ENCODE measurements around the gene MDM1.

The MDM1 gene

DNA sequence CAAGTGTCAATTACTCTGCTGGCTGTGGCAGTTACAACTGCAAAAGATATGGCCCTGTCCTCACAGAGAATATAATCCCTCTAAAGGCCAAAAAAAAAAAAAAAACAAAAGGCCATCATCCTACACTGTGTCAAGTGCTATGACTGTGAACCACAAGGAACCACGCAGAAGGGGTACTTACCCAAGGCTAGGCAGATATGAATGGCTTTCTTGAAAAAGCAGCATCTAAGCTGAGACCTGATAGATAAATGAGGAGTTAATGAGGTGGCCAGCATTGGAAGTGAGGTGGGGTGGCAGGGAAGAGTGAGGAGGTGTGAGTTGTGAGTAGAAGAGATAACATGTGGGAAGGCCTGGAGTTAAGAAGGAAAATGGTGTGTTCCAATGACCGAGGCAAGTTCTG lies 62.4 kb downstream of the MDM1 start (continued):
- TF ChIP-seq, protein P1, sequence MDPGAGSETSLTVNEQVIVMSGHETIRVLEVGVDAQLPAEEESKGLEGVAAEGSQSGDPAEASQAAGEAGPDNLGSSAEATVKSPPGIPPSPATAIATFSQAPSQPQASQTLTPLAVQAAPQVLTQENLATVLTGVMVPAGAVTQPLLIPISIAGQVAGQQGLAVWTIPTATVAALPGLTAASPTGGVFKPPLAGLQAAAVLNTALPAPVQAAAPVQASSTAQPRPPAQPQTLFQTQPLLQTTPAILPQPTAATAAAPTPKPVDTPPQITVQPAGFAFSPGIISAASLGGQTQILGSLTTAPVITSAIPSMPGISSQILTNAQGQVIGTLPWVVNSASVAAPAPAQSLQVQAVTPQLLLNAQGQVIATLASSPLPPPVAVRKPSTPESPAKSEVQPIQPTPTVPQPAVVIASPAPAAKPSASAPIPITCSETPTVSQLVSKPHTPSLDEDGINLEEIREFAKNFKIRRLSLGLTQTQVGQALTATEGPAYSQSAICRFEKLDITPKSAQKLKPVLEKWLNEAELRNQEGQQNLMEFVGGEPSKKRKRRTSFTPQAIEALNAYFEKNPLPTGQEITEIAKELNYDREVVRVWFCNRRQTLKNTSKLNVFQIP (CRISPR knock-in tag; IDR thresholded peaks at IDR 0.05; ENCODE audit: borderline replicate concordance, low read depth), result no peak
- TF ChIP-seq TOX (CRISPR knock-in tag; IDR thresholded peaks at IDR 0.05; ENCODE audit: borderline replicate concordance) (no peak), GLIS3 (CRISPR knock-in tag; IDR thresholded peaks at IDR 0.05) (no peak)

DNA sequence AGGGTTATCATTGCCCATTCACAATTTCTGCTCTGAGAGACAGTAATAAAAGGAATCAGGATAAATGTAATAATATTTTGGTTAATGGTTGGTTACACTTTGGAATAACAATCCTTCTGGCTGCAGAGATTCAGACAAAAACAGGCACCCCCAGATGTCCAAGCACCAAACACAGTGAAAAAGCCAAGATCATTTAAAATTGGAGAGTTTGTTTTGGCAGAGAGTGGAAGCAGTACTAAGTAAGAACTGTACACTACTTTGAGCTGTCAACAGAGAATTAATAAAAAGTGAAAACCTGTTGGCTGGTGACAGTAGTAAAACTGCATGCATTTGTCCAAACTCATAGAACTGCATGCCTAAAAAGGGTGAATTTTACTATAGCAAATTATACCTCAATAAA lies 63.2 kb downstream of the MDM1 start:
- TF ChIP-seq ZNF70 (CRISPR knock-in tag; IDR thresholded peaks at IDR 0.05) (no peak), ESRRG (CRISPR knock-in tag; IDR thresholded peaks at IDR 0.05) (no peak), ISL1 (CRISPR knock-in tag; IDR thresholded peaks at IDR 0.05) (no peak), ZC3H10 (CRISPR knock-in tag; IDR thresholded peaks at IDR 0.05) (no peak), ARNTL (CRISPR knock-in tag; IDR thresholded peaks at IDR 0.05; ENCODE audit: borderline replicate concordance, low read depth) (no peak), ZNF565 (CRISPR knock-in tag; conservative IDR thresholded peaks at IDR 0.05; ENCODE audit: low read depth) (no peak), SNAI2 (CRISPR knock-in tag; IDR thresholded peaks at IDR 0.05) (no peak), PPARA (CRISPR knock-in tag; IDR thresholded peaks at IDR 0.05; ENCODE audit: borderline replicate concordance) (no peak), OSR1 (CRISPR knock-in tag; IDR thresholded peaks at IDR 0.05) (no peak), RARB (CRISPR knock-in tag; IDR thresholded peaks at IDR 0.05) (no peak), TCF4 (CRISPR knock-in tag; IDR thresholded peaks at IDR 0.05; ENCODE audit: borderline replicate concordance) (no peak), ZFP30 (CRISPR knock-in tag; IDR thresholded peaks at IDR 0.05) (no peak), TOX (CRISPR knock-in tag; IDR thresholded peaks at IDR 0.05; ENCODE audit: borderline replicate concordance) (no peak), CSDC2 (CRISPR knock-in tag; IDR thresholded peaks at IDR 0.05) (no peak), ZFP3 (CRISPR knock-in tag; IDR thresholded peaks at IDR 0.05) (no peak)
- TF ChIP-seq, protein P2, sequence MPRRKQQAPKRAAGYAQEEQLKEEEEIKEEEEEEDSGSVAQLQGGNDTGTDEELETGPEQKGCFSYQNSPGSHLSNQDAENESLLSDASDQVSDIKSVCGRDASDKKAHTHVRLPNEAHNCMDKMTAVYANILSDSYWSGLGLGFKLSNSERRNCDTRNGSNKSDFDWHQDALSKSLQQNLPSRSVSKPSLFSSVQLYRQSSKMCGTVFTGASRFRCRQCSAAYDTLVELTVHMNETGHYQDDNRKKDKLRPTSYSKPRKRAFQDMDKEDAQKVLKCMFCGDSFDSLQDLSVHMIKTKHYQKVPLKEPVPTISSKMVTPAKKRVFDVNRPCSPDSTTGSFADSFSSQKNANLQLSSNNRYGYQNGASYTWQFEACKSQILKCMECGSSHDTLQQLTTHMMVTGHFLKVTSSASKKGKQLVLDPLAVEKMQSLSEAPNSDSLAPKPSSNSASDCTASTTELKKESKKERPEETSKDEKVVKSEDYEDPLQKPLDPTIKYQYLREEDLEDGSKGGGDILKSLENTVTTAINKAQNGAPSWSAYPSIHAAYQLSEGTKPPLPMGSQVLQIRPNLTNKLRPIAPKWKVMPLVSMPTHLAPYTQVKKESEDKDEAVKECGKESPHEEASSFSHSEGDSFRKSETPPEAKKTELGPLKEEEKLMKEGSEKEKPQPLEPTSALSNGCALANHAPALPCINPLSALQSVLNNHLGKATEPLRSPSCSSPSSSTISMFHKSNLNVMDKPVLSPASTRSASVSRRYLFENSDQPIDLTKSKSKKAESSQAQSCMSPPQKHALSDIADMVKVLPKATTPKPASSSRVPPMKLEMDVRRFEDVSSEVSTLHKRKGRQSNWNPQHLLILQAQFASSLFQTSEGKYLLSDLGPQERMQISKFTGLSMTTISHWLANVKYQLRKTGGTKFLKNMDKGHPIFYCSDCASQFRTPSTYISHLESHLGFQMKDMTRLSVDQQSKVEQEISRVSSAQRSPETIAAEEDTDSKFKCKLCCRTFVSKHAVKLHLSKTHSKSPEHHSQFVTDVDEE (CRISPR knock-in tag; IDR thresholded peaks at IDR 0.05), result no peak
- TF ChIP-seq, protein P3, sequence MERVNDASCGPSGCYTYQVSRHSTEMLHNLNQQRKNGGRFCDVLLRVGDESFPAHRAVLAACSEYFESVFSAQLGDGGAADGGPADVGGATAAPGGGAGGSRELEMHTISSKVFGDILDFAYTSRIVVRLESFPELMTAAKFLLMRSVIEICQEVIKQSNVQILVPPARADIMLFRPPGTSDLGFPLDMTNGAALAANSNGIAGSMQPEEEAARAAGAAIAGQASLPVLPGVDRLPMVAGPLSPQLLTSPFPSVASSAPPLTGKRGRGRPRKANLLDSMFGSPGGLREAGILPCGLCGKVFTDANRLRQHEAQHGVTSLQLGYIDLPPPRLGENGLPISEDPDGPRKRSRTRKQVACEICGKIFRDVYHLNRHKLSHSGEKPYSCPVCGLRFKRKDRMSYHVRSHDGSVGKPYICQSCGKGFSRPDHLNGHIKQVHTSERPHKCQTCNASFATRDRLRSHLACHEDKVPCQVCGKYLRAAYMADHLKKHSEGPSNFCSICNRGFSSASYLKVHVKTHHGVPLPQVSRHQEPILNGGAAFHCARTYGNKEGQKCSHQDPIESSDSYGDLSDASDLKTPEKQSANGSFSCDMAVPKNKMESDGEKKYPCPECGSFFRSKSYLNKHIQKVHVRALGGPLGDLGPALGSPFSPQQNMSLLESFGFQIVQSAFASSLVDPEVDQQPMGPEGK (CRISPR knock-in tag; IDR thresholded peaks at IDR 0.05; ENCODE audit: borderline replicate concordance), result no peak
- TF ChIP-seq, protein P4, sequence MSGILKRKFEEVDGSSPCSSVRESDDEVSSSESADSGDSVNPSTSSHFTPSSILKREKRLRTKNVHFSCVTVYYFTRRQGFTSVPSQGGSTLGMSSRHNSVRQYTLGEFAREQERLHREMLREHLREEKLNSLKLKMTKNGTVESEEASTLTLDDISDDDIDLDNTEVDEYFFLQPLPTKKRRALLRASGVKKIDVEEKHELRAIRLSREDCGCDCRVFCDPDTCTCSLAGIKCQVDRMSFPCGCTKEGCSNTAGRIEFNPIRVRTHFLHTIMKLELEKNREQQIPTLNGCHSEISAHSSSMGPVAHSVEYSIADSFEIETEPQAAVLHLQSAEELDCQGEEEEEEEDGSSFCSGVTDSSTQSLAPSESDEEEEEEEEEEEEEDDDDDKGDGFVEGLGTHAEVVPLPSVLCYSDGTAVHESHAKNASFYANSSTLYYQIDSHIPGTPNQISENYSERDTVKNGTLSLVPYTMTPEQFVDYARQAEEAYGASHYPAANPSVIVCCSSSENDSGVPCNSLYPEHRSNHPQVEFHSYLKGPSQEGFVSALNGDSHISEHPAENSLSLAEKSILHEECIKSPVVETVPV (CRISPR knock-in tag; IDR thresholded peaks at IDR 0.05), result no peak
- TF ChIP-seq, protein P5, sequence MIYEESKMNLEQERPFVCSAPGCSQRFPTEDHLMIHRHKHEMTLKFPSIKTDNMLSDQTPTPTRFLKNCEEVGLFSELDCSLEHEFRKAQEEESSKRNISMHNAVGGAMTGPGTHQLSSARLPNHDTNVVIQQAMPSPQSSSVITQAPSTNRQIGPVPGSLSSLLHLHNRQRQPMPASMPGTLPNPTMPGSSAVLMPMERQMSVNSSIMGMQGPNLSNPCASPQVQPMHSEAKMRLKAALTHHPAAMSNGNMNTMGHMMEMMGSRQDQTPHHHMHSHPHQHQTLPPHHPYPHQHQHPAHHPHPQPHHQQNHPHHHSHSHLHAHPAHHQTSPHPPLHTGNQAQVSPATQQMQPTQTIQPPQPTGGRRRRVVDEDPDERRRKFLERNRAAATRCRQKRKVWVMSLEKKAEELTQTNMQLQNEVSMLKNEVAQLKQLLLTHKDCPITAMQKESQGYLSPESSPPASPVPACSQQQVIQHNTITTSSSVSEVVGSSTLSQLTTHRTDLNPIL (CRISPR knock-in tag; IDR thresholded peaks at IDR 0.05; ENCODE audit: low read depth), result no peak
- no peak for ATAC-seq

DNA sequence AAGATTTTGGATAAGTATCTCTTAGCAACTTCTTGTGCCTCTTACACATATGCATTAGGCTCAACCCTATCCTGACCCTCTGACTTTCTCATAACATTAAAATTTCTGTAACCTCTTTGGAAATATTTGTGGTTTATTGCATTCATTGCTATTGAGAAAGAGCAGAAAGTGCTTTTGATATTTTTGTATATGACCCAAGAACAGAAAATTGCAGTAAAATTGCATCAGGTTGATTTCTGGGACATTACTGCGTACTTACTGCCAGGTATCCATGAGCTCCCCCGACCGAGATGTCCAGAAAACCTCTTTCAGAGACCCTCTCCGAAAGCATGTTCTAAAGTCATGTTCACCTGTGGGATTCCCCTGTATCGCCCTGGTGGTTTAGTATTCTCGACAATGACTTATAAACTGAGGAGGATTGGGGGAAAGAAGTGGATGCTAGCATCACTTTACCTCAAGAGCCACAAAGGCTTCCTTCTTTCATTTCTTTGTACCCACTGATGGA lies 64.2 kb downstream of the MDM1 start:
- no peak for ATAC-seq

More for the DNA sequence above, 64.2 kb downstream of the MDM1 start:
- TF ChIP-seq TOX (CRISPR knock-in tag; IDR thresholded peaks at IDR 0.05; ENCODE audit: borderline replicate concordance), result no peak
- TF ChIP-seq ZFP30 (CRISPR knock-in tag; IDR thresholded peaks at IDR 0.05), result no peak
- no peak for TF ChIP-seq CSDC2 (CRISPR knock-in tag; IDR thresholded peaks at IDR 0.05)
- TF ChIP-seq ESRRG (CRISPR knock-in tag; IDR thresholded peaks at IDR 0.05), result no peak
- TF ChIP-seq OSR1 (CRISPR knock-in tag; IDR thresholded peaks at IDR 0.05), result no peak
- TF ChIP-seq ZNF565 (CRISPR knock-in tag; conservative IDR thresholded peaks at IDR 0.05; ENCODE audit: low read depth), result no peak
- TF ChIP-seq, protein P2 (CRISPR knock-in tag; IDR thresholded peaks at IDR 0.05), result no peak
- TF ChIP-seq ZNF8 (CRISPR knock-in tag; IDR thresholded peaks at IDR 0.05), result no peak

Data from SK-N-SH treated with all-trans-retinoic acid at 6 μM for 48 hours (cell line).